Heart left ventricle (tissue), 13 donors: ENCODE measurements around the gene PAEP.

Source experiments
- POLR2A ChIP-seq, 2 donors: fragments of 450-650 bp; IDR thresholded peaks; one replicate each; pipeline ENCODE4 v1.6.1; 2017; ENCODE audit warnings: antibody characterized with exemption in 2 of 2, mild to moderate bottlenecking in 2 of 2, moderate library complexity in 2 of 2
- TF ChIP-seq, protein P1 (sequence below), 12 donors: fragments of 200-600 bp; sonication (generic) in 4 of 12; IDR thresholded peaks; one replicate each; pipeline versions ENCODE4 v1.5.0 to v1.8.0; 2018 to 2022; ENCODE audit warnings: antibody characterized with exemption in 12 of 12, mild to moderate bottlenecking in 5 of 12
- donor health status: ischemic (EF 13 %, LVEDD 7.1; RV severe dilation, severe dysfunction).
- donor health status: DM: no; HTN: yes; CAD: no.
- donor health status: DM: no; HTN: no; CAD: no.
- donor health status: ischemic (EF 25% LVEDD 6.9; RV normal size, moderate dysfunction).
- donor health status: ischemic (EF 25% LVEDD 5.7; RV mildly dilated, moderate dysfunction).
- donor health status: ischemic (EF 35%, LVEDD 5.7; RV mildly dilated, moderate dysfunction).
- donor health status: nonischemic (EF 11% LVEDD 7.7; RV severe dilation, severe dysfunction).
- donor health status: DM: yes; HTN: yes; CAD: no.
- donor health status: PGD.
- donor health status: ischemic (EF 29% LVEDD 5.4; RV normal size, mild dysfunction).
- donor health status: nonischemic (EF 23%, LVEDD 6.1; RV moderate dilation, normal function).

DNA sequence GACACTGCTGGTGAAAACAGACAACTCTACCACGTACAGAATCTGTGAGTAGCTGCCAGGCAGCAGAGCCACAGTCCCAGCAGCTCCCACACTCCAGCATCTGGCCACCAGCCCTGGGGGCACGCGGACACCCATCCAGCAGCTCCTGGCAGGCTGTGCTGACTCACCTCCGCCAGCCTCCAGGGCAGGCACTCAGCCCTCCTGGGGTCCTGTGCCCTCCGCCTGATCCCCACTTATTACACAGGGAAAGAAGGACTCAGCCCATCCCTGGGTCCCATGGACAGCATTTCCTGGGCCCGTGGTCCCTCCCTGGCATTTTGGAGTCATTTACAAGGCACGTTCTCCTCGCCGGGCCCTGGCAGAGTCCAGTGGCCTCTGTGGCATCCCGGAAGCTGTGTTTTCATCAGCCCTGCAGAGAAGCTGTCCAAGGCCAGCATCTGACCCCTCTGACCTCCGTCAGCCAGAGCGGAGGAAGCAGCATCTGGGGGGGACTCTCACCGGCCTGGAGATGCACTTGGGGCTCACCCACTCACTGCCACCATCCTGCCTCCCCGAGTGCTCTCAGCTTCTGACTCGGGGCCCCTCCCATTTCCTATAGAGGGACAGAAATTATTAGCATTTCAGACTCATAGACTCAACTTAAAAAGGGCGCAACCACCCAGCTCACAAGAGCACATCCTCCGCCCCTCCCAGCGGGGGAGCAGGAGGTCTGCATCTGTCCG lies 21.6 kb downstream of the PAEP start:
- TF ChIP-seq, protein P1, sequence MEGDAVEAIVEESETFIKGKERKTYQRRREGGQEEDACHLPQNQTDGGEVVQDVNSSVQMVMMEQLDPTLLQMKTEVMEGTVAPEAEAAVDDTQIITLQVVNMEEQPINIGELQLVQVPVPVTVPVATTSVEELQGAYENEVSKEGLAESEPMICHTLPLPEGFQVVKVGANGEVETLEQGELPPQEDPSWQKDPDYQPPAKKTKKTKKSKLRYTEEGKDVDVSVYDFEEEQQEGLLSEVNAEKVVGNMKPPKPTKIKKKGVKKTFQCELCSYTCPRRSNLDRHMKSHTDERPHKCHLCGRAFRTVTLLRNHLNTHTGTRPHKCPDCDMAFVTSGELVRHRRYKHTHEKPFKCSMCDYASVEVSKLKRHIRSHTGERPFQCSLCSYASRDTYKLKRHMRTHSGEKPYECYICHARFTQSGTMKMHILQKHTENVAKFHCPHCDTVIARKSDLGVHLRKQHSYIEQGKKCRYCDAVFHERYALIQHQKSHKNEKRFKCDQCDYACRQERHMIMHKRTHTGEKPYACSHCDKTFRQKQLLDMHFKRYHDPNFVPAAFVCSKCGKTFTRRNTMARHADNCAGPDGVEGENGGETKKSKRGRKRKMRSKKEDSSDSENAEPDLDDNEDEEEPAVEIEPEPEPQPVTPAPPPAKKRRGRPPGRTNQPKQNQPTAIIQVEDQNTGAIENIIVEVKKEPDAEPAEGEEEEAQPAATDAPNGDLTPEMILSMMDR (IDR thresholded peaks at IDR 0.05) = no peak
- no peak for TF ChIP-seq POLR2A (IDR thresholded peaks at IDR 0.05)
